Spleen (tissue), 11 donors: ENCODE measurements around the gene TRABD2B. TPM values are rescaled to one million over a fixed set of nuclear protein-coding genes. Genes with fewer than 3 reads are reported as not detected.

ENCODE experiments used
- DNase-seq: peaks from one replicate; pipeline ENCODE4 v3.0.0-alpha.2; 2020
- H3K27ac ChIP-seq, 8 donors: fragments of 200-600 bp; sonication (generic) in 7 of 8; 1 replicate in 4 of 8; 2 replicates in 4 of 8; pipeline versions ENCODE4 v1.5.0 to v1.8.0; 2016 to 2021; ENCODE audit warnings: inconsistent platforms in 4 of 8, mild to moderate bottlenecking in 4 of 8, moderate library complexity in 1 of 8
- H3K27me3 ChIP-seq, 7 donors: fragments of 200-600 bp; sonication (generic) in 6 of 7; replicated peaks in 1 of 7; 1 replicate in 4 of 7; 2 replicates in 3 of 7; pipeline versions ENCODE4 v1.5.0 to v1.8.0; 2016 to 2021; ENCODE audit warnings: inconsistent platforms in 3 of 7, mild to moderate bottlenecking in 1 of 7
- H3K36me3 ChIP-seq, 6 donors: fragments of 200-600 bp; sonication (generic) in 5 of 6; 1 replicate in 4 of 6; 2 replicates in 2 of 6; pipeline versions ENCODE4 v1.5.0 to v1.8.0; 2016 to 2021; ENCODE audit warnings: inconsistent platforms in 2 of 6
- H3K4me1 ChIP-seq, 6 donors: fragments of 200-600 bp; sonication (generic) in 5 of 6; 1 replicate in 3 of 6; 2 replicates in 3 of 6; pipeline versions ENCODE4 v1.5.0 to v1.8.0; 2016 to 2021; ENCODE audit warnings: inconsistent platforms in 3 of 6
- H3K4me3 ChIP-seq, 8 donors: fragments of 200-600 bp; sonication (generic) in 7 of 8; 1 replicate in 4 of 8; 2 replicates in 4 of 8; pipeline versions ENCODE4 v1.5.0 to v1.8.0; 2016 to 2021; ENCODE audit warnings: inconsistent platforms in 4 of 8, mild to moderate bottlenecking in 4 of 8, moderate library complexity in 2 of 8
- H3K9me3 ChIP-seq, 8 donors: fragments of 200-600 bp; sonication (generic) in 7 of 8; 1 replicate in 4 of 8; 2 replicates in 4 of 8; pipeline versions ENCODE4 v1.5.0 to v1.8.0; 2016 to 2021; ENCODE audit warnings: inconsistent platforms in 4 of 8
- CTCF ChIP-seq, 11 experiments: fragments of 200-600 bp in 7 of 11; fragments of 450-650 bp in 4 of 11; sonication (generic) in 4 of 11; IDR thresholded peaks in 8 of 11; conservative IDR thresholded peaks in 3 of 11; 1 replicate in 7 of 11; 2 replicates in 4 of 11; pipeline versions ENCODE4 v1.4.0 to v1.8.0; 2016 to 2021; ENCODE audit warnings: antibody characterized with exemption in 11 of 11, inconsistent platforms in 4 of 11, mild to moderate bottlenecking in 1 of 11
- POLR2A ChIP-seq, 3 donors: fragments of 450-650 bp; IDR thresholded peaks; one replicate each; pipeline ENCODE4 v1.5.1; 2017; ENCODE audit warnings: antibody characterized with exemption in 3 of 3, mild to moderate bottlenecking in 1 of 3
- POLR2AphosphoS5 ChIP-seq, 3 donors: sonication (generic); formaldehyde crosslinking; IDR thresholded peaks; one replicate each; pipeline ENCODE4 v1.5.1; 2017; ENCODE audit warnings: antibody characterized with exemption in 3 of 3
- WGBS, 5 donors: extraction: QIAGEN DNeasy Blood & Tissue Kit in 3 of 5; methylation state at CpG; one replicate each; pipeline versions ENCODE4 v1.1.5 to v1.1.7; 2013 to 2018; 5-methylcytosine and 5-hydroxymethylcytosine counted together
- intact Hi-C: fragments of 100-400 bp; cut with DNase I; formaldehyde crosslinking; loops from one replicate; pipeline ENCODE4 v1.15.0; 2023; ENCODE audit warnings: low total_unique reads
- polyA plus RNA-seq, 3 donors: library from polyadenylated mRNA; stranded (reverse); fragments of 200-250 nt; gene quantifications; one replicate each; pipeline ENCODE4 v1.2.1, GENCODE V29; 2013
- total RNA-seq, 7 donors: library from RNA; depleted of rRNA in 3 of 7; stranded (reverse); fragments of >200 nt in 3 of 7; fragmentation: NEBNext Ultra II Directional in 4 of 7; extraction: Animal tissue kit (Norgen Biotek cat#: 25700) in 4 of 7; gene quantifications; one replicate each; pipeline versions ENCODE4 v1.1.0 to v1.2.1, GENCODE V29; 2016 to 2021
- donor health status: healthy with polysubstance abuse.
- donor health status: DM: no; HTN: no; CAD: no; lungs with moderate emphysema.
- donor health status: DM: no; HTN: no; CAD: no.
- donor health status: Bipolar disorder and iron deficiency.
- donor health status: healthy.
- donor health status: DM: no; HTN: no; CAD: no.
- donor health status: DM: yes; HTN: yes; CAD: no.

TRABD2B gene
- total and polyA plus RNA-seq, 10 donors: 0.11 to 3.5 (median 0.64) TPM

GRCh38 chr1:47751193-47751592 lies 246.0 kb downstream of the TRABD2B start:
- Histone ChIP-seq H3K27ac (no peak overlapping the region), H3K4me3 (no peak overlapping the region), H3K36me3 (no peaks in the 10 kb centered on the region), H3K27me3 (peaks cover 0 to 13% (median 0%) of the 10 kb centered on the region in 7 donors), H3K9me3 (no peaks in the 10 kb centered on the region), H3K4me1 (no peaks in the 10 kb centered on the region)
- TF ChIP-seq CTCF (IDR thresholded peaks at IDR 0.05 in 8 of 11, conservative IDR thresholded peaks at IDR 0.05 in 3 of 11) (no peak), POLR2A (IDR thresholded peaks at IDR 0.05) (no peak), POLR2AphosphoS5 (IDR thresholded peaks at IDR 0.05) (no peak)
- intact Hi-C loops: no loop called here
- WGBS, 5 donors: 63 to 77% (median 70%) methylated on average over 4 of the region's 4 CpGs
- no peak for DNase-seq

DNA sequence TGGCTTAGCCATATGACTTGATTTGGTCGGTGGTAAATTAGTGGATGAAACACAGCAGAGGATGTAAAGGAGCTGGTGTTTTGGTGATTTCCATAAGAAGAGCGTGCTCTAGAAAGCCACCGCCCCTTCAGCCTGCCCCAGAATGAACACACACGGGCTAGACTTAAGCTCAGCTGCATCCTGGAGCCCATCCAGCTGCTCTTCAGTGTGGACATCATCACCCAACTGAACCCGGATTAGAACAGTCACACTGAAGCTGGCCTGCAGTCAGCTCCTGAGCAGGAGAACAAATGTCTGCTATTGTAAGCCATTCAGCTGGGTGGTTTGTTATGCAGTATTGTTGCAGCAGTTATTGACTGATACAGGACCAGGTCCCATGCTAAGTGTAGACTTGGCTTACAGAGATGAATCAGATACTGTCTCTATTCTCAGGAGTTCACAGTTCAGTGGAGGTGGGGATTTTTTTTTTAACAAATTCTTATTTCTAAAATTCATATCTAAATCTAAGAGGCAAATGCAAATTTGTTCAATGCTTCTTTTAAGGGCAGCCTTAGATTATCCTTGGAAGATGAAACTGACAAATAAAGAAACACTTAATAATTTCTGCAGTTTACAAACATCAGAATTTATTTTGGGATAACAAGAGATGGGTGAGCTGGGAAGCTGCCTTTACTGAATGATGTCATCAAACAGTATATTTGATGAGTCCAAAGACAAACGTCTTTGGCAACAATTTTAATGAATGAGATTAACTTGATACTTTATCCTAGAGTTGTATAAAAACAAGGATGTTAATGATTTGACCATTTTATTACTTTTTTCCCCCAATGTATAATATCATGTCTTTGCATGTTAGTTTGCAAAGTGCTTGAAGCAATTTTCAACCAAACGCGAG lies 251.2 kb downstream of the TRABD2B start:
- no peak for TF ChIP-seq POLR2AphosphoS5 (IDR thresholded peaks at IDR 0.05)
- no peak for TF ChIP-seq POLR2A (IDR thresholded peaks at IDR 0.05)
- TF ChIP-seq CTCF (IDR thresholded peaks at IDR 0.05 in 8 of 11, conservative IDR thresholded peaks at IDR 0.05 in 3 of 11): no peak
- Histone ChIP-seq H3K9me3 (peaks cover 0 to 11% (median 7%) of the 10 kb centered on the region in 8 donors), H3K27ac (no peak overlapping the region), H3K4me3 (no peak overlapping the region), H3K36me3 (no peaks in the 10 kb centered on the region), H3K27me3 (peaks cover 0 to 18% (median 0%) of the 10 kb centered on the region in 7 donors), H3K4me1 (no peaks in the 10 kb centered on the region)
- WGBS, 5 donors: 59 to 77% (median 77%) methylated on average over 8 of the region's 8 CpGs
- DNase-seq: no peak
- intact Hi-C loops: no loop called here

DNA sequence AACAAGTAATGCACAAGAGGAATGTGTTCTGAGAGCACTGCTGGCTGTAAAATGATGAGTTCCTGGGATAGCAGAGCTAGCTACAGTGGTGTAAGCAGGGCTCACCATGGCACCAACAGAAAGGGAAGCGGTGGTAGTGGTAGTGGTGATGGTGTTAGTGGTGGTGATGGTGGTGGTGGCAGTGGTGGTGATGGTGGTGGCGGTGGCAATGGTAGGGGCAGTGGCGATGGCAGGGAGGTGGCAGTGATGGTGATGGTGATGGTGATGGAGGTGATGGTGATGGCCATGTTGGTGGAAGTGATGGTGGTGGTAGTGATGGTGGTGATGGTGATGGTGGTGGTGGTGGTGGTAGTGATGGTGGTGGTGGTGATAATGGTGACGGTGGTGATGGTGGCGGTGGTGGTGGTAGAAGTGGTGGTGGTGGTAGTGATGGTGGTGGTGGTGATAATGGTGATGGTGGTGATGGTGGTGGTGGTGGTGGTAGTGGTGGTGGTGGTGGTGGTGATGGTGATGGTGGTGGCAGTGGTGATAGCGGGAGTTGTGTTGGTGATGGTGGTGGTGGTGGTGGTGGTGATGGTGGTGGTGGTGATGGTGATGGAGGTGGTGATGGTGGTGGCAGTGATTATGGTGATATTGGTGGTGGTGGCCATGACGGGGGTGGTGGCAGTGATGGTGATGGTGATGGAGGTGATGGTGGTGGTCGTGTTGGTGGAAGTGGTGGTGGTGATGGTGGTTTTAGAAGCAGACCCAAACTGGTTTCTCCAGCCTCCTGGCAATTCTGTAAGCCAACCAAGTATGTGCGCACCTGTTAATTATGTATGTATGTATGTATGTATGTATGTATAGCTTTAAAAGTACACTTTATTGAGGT lies 254.1 kb downstream of the TRABD2B start:
- Histone ChIP-seq H3K27me3 (peaks cover 0 to 44% (median 4%) of the 10 kb centered on the region in 7 donors), H3K36me3 (no peaks in the 10 kb centered on the region), H3K27ac (no peak overlapping the region), H3K4me1 (no peaks in the 10 kb centered on the region), H3K4me3 (no peak overlapping the region), H3K9me3 (peaks cover 0 to 18% (median 7%) of the 10 kb centered on the region in 8 donors)
- 80 to 88% (median 86%) methylated on average over 8 to 9 of the region's 9 CpGs for WGBS, 5 donors
- no peak for DNase-seq
- TF ChIP-seq POLR2A (IDR thresholded peaks at IDR 0.05): no peak
- TF ChIP-seq CTCF (IDR thresholded peaks at IDR 0.05 in 8 of 11, conservative IDR thresholded peaks at IDR 0.05 in 3 of 11): no peak
- TF ChIP-seq POLR2AphosphoS5 (IDR thresholded peaks at IDR 0.05): no peak
- intact Hi-C loops: no loop called here
